Vagina (tissue), 2 donors: Measurements from ENCODE around the gene NTSR1.

ENCODE experiments used
- CTCF ChIP-seq, 3 experiments: fragments of 450-650 bp in 2 of 3; fragments of 200-600 bp in 1 of 3; sonication (generic) in 1 of 3; IDR thresholded peaks; one replicate each; pipeline ENCODE4 v1.5.1; 2017 to 2019; ENCODE audit warnings: antibody characterized with exemption in 3 of 3, mild to moderate bottlenecking in 2 of 3, moderate library complexity in 2 of 3
- POLR2A ChIP-seq, 2 donors: fragments of 450-650 bp; IDR thresholded peaks; one replicate each; pipeline ENCODE4 v1.6.1; 2017; ENCODE audit warnings: antibody characterized with exemption in 2 of 2, mild to moderate bottlenecking in 2 of 2, moderate library complexity in 2 of 2
- POLR2AphosphoS5 ChIP-seq, 2 donors: sonication (generic); formaldehyde crosslinking; IDR thresholded peaks; one replicate each; pipeline ENCODE4 v1.9.0; 2017; ENCODE audit warnings: antibody characterized with exemption in 2 of 2, mild to moderate bottlenecking in 2 of 2, low read depth in 1 of 2; ENCODE audit not compliant: insufficient read depth in 1 of 2

GRCh38 chr20:62699296-62699695 lies 9.3 kb upstream of the NTSR1 start:
- TF ChIP-seq POLR2AphosphoS5 (IDR thresholded peaks at IDR 0.05; ENCODE audit: insufficient read depth in 1 of 2, low read depth in 1 of 2) (no peak), POLR2A (IDR thresholded peaks at IDR 0.05) (no peak), CTCF (IDR thresholded peaks at IDR 0.05) (no peak)
